H1 (cell line): ENCODE results near the gene TAF3.

Experiments
- ATF2 ChIP-seq: IDR thresholded peaks from 2 replicates; pipeline ENCODE4 v1.6.1; 2012; ENCODE audit warnings: low read length, inconsistent platforms
- CTCF ChIP-seq, 3 experiments: IDR thresholded peaks; 1 replicate in 2 of 3; 2 replicates in 1 of 3; pipeline versions ENCODE4 v1.5.1 to v1.6.1; 2011; ENCODE audit warnings: low read length in 3 of 3, mild to moderate bottlenecking in 3 of 3, inconsistent platforms in 2 of 3, low read depth in 1 of 3, moderate library complexity in 1 of 3; ENCODE audit not compliant: insufficient read depth in 1 of 3; ENCODE audit errors: control extremely low read depth in 1 of 3
- EP300 ChIP-seq, 2 experiments: IDR thresholded peaks; 1 replicate in 1 of 2; 2 replicates in 1 of 2; pipeline ENCODE4 v1.6.1; 2011 to 2012; ENCODE audit warnings: low read depth in 2 of 2, low read length in 2 of 2, mild to moderate bottlenecking in 2 of 2, borderline replicate concordance in 1 of 2, inconsistent platforms in 1 of 2, moderate library complexity in 1 of 2
- HDAC6 ChIP-seq: IDR thresholded peaks from one replicate; pipeline ENCODE4 v1.7.1; 2012; ENCODE audit warnings: low read depth, mild to moderate bottlenecking, inconsistent platforms, low read length, moderate library complexity
- MAX ChIP-seq: IDR thresholded peaks from 2 replicates; pipeline ENCODE4 v1.6.1; 2012; ENCODE audit warnings: inconsistent platforms
- POLR2A ChIP-seq, 2 experiments: IDR thresholded peaks; 1 replicate in 1 of 2; 2 replicates in 1 of 2; pipeline ENCODE4 v1.6.1; 2011; ENCODE audit warnings: low read depth in 2 of 2, low read length in 2 of 2, mild to moderate bottlenecking in 2 of 2; ENCODE audit errors: control extremely low read depth in 1 of 2
- SP2 ChIP-seq: IDR thresholded peaks from 2 replicates; pipeline ENCODE4 v1.6.1; 2012; ENCODE audit warnings: mild to moderate bottlenecking, low read length, inconsistent platforms
- TAF1 ChIP-seq: IDR thresholded peaks from 2 replicates; pipeline ENCODE4 v1.6.1; 2011; ENCODE audit warnings: mild to moderate bottlenecking, low read depth, low read length
- TEAD4 ChIP-seq: IDR thresholded peaks from 2 replicates; pipeline ENCODE4 v1.6.1; 2012; ENCODE audit warnings: low read depth, low read length, inconsistent platforms, mixed read lengths

GRCh38 chr10:8049865-8050555 is 231.7 kb downstream of the TAF3 start:
- no peak for TF ChIP-seq MAX
- no peak for TF ChIP-seq TEAD4
- TF ChIP-seq CTCF (IDR thresholded peaks at IDR 0.05; ENCODE audit: control extremely low read depth in 1 of 3, insufficient read depth in 1 of 3, low read depth in 1 of 3, low read length in 3 of 3) = no peak
- TF ChIP-seq TAF1 = no peak
- TF ChIP-seq POLR2A (IDR thresholded peaks at IDR 0.05; ENCODE audit: control extremely low read depth in 1 of 2, low read depth in 2 of 2, low read length in 2 of 2) = no peak
- no peak for TF ChIP-seq HDAC6
- TF ChIP-seq SP2 = no peak
- no peak for TF ChIP-seq EP300 (IDR thresholded peaks at IDR 0.05; ENCODE audit: borderline replicate concordance in 1 of 2, low read depth in 2 of 2, low read length in 2 of 2)
- no peak for TF ChIP-seq ATF2
